Heart left ventricle (tissue), 13 donors: ENCODE measurements around the gene SLC10A1.

Source experiments
- POLR2A ChIP-seq, 2 donors: fragments of 450-650 bp; IDR thresholded peaks; one replicate each; pipeline ENCODE4 v1.6.1; 2017; ENCODE audit warnings: antibody characterized with exemption in 2 of 2, mild to moderate bottlenecking in 2 of 2, moderate library complexity in 2 of 2
- TF ChIP-seq, protein P1 (sequence below), 12 donors: fragments of 200-600 bp; sonication (generic) in 4 of 12; IDR thresholded peaks; one replicate each; pipeline versions ENCODE4 v1.5.0 to v1.8.0; 2018 to 2022; ENCODE audit warnings: antibody characterized with exemption in 12 of 12, mild to moderate bottlenecking in 5 of 12
- donor health status: ischemic (EF 13 %, LVEDD 7.1; RV severe dilation, severe dysfunction).
- donor health status: DM: no; HTN: yes; CAD: no.
- donor health status: DM: no; HTN: no; CAD: no.
- donor health status: ischemic (EF 25% LVEDD 6.9; RV normal size, moderate dysfunction).
- donor health status: ischemic (EF 25% LVEDD 5.7; RV mildly dilated, moderate dysfunction).
- donor health status: ischemic (EF 35%, LVEDD 5.7; RV mildly dilated, moderate dysfunction).
- donor health status: nonischemic (EF 11% LVEDD 7.7; RV severe dilation, severe dysfunction).
- donor health status: DM: yes; HTN: yes; CAD: no.
- donor health status: PGD.
- donor health status: ischemic (EF 29% LVEDD 5.4; RV normal size, mild dysfunction).
- donor health status: nonischemic (EF 23%, LVEDD 6.1; RV moderate dilation, normal function).

GRCh38 chr14:69770559-69770958, 26.5 kb downstream of the SLC10A1 start:
- TF ChIP-seq POLR2A (IDR thresholded peaks at IDR 0.05) = no peak
- TF ChIP-seq, protein P1, sequence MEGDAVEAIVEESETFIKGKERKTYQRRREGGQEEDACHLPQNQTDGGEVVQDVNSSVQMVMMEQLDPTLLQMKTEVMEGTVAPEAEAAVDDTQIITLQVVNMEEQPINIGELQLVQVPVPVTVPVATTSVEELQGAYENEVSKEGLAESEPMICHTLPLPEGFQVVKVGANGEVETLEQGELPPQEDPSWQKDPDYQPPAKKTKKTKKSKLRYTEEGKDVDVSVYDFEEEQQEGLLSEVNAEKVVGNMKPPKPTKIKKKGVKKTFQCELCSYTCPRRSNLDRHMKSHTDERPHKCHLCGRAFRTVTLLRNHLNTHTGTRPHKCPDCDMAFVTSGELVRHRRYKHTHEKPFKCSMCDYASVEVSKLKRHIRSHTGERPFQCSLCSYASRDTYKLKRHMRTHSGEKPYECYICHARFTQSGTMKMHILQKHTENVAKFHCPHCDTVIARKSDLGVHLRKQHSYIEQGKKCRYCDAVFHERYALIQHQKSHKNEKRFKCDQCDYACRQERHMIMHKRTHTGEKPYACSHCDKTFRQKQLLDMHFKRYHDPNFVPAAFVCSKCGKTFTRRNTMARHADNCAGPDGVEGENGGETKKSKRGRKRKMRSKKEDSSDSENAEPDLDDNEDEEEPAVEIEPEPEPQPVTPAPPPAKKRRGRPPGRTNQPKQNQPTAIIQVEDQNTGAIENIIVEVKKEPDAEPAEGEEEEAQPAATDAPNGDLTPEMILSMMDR (IDR thresholded peaks at IDR 0.05) = no peak
